ENCODE results near the gene GRIK4.
A peak's percentile ranks its signal among the peaks of the same experiment; 100 is the strongest.

GRIK4 gene

GRCh38 chr11:120894202-120894985, 382.8 kb downstream of the GRIK4 start:
- DNase-seq: no peak

GRCh38 chr11:120896687-120897086, 385.1 kb downstream of the GRIK4 start:
- no peak for DNase-seq

DNA sequence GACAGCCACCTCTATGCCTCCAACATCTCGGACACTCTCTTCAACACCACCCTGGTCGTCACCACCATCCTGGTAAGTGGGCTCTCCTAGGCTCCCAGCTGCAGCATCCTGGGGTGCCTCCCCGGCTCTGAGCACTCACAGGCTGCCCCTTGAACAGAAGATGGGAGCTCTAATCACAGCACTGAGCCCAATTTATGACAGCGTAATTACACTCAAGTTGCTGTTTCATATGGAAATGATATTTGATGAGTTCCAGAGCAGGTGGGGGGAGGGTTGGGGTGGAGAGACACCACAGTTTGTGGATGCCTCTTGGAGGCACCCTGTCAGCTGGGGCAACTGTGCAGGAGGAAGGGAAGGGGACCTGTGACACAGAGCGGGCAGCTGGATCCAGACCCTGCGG, 387.0 kb downstream of the GRIK4 start:
- no peak for DNase-seq

DNA sequence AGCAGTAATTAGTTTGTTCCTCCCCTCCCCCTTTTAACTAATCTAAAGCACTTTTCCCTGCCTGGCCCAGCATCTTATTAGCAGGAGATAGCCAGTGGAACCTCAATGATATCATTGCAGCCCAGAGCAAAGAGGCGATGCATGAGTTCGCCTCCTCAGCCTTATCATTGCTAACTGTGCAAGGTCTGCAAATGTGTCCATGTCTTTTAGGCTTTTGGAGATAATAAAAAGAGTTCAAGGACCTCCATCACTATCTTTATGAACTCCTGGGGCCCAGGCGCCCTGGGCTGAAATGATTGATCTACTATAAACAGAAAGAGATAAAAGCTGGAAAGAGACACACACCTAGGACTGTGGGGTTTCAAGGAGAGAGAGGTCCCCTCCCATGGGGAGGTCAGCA, 388.2 kb downstream of the GRIK4 start:
- no peak for DNase-seq

DNA sequence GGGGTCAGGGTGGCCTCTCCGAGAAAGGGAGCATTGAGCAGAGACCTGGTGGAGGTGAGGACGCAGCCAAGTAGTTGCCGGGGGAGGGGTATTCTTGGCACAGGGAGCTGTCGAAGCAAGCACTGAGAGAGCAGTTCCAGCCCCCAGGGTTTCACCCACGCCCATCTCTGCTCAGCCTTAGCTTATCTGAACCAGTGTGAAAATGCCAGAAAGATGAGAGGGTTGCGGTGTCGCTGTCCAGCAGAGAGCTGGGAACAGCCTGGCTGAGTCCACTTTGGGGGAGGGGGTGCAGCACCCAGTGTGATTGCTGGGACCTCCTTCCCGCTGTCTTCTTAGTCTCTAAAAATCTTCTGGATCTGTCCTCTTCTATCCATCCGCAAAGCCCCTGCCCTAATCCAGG, 389.1 kb downstream of the GRIK4 start:
- DNase-seq: no peak

DNA sequence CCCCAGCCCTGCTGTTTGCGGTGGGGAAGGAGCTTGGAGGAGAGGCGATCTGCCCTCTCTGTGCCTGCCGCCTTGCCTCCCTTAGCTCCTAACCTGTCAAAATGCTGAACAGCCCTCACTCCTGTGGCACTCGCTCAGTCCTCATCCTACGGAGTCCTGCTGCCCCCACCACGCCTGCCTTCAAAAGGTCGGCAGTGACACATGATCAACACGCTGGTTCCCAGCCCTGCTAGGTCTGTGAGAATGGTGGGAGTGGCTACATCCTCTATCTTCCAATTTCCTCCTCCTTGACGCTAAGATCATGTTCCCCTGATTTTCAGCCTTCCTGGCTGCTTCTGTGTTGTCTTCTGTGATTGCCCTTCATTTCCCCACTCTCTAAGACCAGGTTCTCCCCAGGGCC, 392.1 kb downstream of the GRIK4 start:
- no peak for DNase-seq

DNA sequence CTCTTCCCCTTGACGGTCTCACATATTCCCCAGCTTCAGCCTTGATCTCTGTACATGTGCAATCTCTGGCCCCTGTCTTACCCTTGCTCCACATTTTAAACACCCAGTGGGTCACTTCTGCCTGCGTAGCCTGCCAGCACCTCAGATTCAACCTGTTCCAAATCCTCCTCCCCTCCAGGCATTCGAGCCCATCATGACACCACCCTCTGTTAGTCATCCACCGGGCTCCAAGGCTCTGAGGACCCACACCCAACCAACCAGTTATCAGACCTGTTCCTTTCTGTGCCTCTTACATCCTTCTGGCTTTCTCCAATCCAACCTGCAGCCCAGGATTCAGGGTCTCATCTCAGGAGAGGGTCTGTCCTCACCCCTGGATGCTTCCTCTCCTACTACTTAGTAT, 392.6 kb downstream of the GRIK4 start:
- no peak for DNase-seq

GRCh38 chr11:120906766-120907165, 395.2 kb downstream of the GRIK4 start:
- DNase-seq: no peak

DNA sequence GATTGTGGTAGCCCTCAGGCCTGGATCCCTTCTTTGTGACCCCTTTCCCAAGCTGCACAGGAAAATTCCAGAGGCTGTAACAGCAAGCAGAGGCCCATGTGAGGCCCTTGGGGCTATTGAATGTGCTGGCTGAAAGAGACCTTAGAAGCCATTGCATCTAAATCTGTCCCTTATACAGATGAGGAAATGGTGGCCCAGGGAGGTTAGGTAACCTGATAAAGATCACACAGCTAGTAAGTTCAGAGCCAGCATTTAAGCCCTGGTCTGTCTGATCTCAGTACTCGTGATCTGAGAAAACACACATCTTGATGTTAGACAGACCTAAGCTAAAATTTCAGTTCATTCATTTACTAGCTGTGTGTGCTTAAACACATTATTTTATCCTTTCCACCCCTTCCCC, 396.4 kb downstream of the GRIK4 start:
- no peak for DNase-seq

- DNase-seq: peak in 1 of 2 donors; percentile 6
Measured at GRCh38 chr11:120908461-120909181, 397.1 kb downstream of the GRIK4 start.

DNA sequence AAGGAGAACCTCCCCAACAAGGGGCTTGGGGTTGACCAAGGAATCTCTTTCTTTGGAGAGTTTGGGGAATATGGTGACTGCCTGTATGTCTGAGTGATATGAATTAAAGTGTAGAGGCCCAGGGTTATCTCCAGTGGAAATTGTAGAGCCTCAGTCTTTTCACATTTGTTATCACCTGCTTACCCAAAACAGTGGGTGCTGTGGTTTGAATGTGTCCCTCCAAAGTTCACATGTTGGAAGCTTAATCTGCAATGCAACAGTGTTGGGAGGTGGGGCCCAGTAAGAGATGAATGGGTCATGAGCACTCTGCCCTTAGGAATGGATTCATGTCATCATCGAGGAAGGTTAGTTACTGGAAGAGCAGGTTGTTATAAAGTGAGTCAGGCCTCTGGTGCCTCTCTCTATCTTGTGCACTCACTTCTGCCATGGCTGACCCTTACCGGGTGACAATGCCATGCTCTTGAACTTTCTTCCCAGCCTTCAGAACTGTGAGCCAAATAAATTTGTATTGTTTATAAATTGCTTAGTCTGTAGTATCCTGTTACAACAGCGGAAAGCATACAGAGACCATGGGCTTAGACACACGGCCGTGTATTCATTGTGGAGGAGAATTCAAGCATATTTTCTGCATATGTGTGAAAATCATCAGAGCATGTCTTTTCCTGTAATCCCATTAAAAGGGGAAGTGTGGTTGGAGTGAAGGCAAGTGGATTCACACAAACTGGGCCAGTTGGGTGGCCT, 398.3 kb downstream of the GRIK4 start:
- DNase-seq: no peak

DNA sequence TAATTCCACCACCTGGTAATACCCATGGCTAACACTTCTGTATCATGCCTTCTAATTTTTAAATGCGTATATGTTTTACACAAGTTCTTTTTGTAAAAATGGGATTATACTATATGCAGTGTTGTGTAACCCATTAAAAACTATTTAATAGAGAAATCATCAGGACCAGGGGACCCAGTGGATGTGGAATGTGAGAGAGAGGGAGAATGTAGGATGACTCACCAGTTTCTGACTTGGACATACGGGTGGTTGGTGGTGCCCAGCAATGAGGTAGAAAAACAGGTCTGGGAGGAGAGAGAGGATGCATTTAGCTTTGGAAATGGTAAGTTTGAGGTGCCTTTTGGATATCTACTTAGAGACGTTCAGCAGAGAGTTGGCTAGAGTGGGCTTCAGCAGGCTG, 400.4 kb downstream of the GRIK4 start:
- no peak for DNase-seq

- peak in 1 of 2 donors; percentile 26 for DNase-seq
Measured at GRCh38 chr11:120912504-120912903, 401.0 kb downstream of the GRIK4 start.

DNA sequence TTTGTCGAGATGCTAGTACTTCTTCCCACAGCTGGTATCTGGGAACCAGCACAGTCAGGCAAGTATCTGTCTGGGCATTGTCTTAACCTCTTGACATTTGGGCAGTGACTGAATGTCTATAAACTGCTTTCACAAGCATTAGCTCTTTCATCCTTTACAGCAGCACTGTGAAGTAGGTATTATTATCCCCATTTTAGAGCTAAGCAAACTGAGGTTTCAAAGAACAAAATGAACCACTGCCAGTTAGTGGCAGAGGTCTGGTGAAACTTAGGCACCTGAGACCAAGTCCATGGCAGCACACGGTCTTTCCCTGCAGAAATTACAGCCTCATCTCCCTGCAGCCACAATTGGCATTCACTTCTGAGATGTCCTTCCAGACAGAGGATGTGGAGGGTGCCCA, 401.4 kb downstream of the GRIK4 start:
- no peak for DNase-seq

DNA sequence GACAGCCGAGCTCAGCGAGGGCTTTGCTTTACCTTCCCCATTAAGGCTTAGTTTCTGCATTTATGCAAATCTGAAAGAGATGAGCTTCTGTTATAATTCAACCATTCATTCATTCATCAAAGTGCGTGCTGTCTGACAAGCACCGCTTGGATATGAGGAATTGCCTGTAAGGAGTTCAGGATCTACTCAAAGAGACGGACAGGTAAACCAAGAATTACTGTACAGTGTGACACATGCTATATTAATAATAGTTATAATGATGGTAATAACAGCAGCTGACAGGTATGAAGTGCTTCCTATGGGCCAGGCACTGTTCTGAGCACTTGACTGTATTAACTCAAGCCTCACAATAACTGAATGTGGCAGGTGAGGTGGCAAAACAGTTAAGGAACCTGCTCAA, 402.5 kb downstream of the GRIK4 start:
- DNase-seq: no peak

- no peak for DNase-seq
Measured at GRCh38 chr11:120914601-120915000, 403.1 kb downstream of the GRIK4 start.

- no peak for DNase-seq
Measured at GRCh38 chr11:120917559-120918239, 406.2 kb downstream of the GRIK4 start.

DNA sequence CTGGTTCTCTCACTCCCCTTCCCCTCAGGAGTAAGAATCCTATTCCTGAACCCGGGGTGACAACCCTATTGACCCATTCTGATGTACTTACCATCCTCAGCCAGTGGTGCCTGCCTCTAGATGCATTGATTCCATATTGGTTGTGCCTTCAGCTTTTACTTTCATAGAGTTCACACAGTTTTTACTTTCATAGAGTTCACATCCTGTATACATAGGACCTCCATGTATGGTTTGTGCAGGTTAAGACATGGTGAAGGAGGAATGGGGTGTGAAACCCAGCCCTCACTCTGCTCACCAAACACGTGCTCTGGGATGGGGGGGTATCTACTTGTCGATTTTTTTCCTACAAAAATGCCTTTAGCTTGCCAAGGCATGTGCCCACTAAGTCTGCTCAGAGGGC, 406.7 kb downstream of the GRIK4 start:
- no peak for DNase-seq

DNA sequence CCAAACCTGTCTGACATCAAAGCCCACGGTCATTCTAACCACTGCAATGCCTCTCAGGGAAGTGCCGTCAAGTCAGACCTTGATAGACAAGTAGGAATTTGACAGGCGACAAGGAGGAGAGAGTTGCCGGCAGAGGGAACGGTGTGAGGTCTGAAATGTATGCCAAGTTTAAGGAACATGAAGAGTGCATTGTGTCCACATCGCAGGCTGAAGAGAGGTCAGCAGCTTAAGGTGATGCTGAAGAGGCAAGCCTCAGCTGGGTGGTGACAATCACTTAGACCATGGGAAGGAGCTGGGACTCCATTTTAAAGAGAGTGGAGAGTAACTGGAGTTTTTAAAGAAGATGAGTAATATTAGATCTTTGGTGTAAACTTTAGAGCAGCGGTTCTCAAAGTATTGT, 407.5 kb downstream of the GRIK4 start:
- DNase-seq: no peak

GRCh38 chr11:120919566-120919965, 408.0 kb downstream of the GRIK4 start:
- DNase-seq: no peak

GRCh38 chr11:120923866-120924508, 412.4 kb downstream of the GRIK4 start:
- DNase-seq: no peak

- DNase-seq: no peak
Measured at GRCh38 chr11:120925944-120926343, 414.4 kb downstream of the GRIK4 start.
